NCI-H1092 treated with DMSO at 0.1 percent for 48 hours (cell line): ENCODE results near the gene ARL2BP.

ENCODE experiments used
- DNase-seq: peaks from one replicate; lab custom pipeline; 2025; lab: John Stamatoyannopoulos, UW

Gene ARL2BP

DNA sequence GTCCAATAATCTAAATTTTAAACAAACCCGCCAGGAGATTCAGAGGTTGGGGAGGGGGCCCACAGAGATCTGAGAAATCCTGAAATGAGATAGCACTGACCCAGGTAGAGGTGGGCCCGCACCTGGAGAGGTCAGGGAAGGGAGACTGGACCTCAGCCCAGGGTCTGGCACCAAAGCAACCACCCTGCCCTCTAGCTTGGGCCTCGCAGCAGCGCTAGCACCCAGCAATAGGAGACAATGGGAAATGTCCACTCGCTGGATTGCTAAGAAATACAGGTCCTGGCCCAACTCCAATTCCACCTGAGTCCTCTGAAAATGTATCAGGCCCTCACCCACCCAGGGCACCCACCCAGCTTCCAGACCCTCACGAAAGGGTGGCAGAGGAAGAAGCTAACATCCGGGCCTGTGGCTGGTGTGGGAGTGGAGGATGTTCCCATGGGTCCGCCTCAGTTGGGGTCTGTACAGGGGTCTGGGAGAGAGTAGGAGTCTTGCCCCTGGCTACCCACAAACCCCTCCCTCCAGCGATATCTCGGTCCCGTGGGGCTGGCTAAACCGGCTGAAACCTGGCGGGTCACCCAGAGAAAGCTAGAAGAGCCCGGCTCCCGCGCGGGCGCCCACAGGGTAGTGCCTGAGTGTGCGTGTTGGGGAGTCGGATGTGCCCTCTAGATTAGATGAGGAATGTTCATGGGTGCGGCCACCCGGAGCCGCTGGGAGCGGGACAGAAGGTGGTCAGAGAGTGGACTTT is 38.3 kb downstream of the ARL2BP start:
- no peak for DNase-seq

DNA sequence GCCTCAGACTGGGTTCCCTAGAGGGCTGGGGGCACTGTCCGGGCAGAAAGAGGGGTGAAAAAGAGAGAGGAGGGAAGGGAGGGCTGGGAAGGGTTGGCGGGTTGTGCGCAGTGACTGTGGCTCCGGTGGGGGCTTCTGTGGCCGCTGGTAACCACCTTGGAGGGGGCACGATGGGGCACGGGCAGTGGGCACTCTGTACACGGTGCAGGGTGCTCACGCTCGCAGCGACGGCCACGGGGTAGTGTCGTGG is 38.8 kb downstream of the ARL2BP start:
- DNase-seq, result no peak

- DNase-seq, result peak; percentile 29
These were observed 39.3 kb downstream of the ARL2BP start, which contains the start of gene PLLP for GRCh38 chr16:57284209-57284951. Gene PLLP (minus strand): TSS chr16:57284672. CDS start chr16:57284540, 132 bp downstream.

GRCh38 chr16:57284952-57285363 is 39.9 kb downstream of the ARL2BP start:
- no peak for DNase-seq

DNA sequence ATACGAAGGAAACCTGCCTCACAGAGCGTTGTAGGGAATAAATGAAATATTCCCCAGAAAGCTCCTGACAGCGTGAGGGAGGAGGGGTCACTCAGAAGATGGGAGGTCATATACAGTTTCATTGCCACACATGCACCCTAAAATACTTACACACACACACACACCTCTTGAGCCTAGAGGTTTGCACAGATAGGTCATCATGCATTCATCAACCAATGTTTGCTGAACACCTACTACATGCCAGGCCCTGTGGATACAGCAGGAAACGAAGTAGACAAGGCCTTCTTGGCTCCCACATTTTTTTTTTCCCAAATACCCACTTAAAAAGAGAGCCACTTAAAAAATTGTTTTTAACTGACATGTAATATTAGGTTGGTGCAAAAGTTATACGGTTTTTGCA is 40.3 kb downstream of the ARL2BP start:
- DNase-seq, result no peak

- DNase-seq, result no peak
These were observed 44.6 kb downstream of the ARL2BP start for GRCh38 chr16:57289391-57290257.

DNA sequence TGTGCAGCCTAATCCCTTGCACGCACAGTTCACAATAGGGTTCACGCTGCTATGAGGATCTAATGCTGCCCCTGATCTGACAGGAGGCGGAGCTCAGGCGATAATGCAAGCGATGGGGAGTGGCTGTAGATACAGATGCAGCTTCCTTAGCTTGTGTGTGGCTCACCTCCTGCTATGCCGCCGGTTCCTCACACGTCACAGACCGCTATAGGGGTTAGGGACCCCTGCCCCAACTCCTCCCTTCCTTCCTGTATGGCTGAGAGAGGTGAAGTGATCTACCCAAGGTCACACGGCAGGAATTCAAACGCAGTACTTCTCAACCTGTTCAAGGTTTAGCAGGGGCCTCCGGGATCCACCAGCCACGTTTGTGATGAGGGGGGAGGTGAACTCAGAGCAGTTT is 52.8 kb downstream of the ARL2BP start:
- no peak for DNase-seq

GRCh38 chr16:57299009-57299718 is 54.1 kb downstream of the ARL2BP start:
- no peak for DNase-seq

- peak; percentile 83 for DNase-seq
These were observed 54.8 kb downstream of the ARL2BP start for GRCh38 chr16:57299719-57300386.

DNA sequence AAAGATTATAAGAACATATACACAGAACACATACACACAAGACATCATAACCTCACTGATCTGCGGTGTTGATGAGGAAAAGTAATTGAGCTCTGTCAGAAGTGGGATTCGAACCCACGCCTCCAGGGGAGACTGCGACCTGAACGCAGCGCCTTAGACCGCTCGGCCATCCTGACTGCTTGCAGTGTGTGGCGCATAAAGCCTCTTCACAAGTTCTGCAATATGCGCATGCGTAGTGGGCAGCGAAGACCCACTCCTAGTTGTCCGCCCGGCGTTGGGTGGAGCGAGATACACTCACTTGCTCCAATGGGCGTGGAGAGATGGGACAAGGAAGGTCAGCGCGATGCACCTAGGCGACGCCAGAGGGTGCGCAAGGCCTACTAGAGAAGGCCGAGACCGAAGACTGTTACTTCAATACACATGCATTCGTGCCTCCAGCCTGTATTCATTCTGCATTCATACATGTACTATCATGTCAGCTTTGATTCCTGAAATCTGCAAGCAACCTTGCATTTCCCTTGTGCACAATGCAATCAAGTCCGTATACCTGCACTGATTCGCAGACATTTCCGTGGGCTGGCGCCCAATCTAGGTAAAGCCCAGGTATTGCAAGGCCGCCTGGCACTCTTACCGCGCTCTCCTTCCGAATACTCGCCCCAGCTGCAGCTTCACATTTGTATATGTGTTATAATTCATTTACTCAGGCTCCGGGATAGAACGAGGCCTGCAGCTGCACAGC is 55.5 kb downstream of the ARL2BP start:
- DNase-seq, result peak; percentile 99

DNA sequence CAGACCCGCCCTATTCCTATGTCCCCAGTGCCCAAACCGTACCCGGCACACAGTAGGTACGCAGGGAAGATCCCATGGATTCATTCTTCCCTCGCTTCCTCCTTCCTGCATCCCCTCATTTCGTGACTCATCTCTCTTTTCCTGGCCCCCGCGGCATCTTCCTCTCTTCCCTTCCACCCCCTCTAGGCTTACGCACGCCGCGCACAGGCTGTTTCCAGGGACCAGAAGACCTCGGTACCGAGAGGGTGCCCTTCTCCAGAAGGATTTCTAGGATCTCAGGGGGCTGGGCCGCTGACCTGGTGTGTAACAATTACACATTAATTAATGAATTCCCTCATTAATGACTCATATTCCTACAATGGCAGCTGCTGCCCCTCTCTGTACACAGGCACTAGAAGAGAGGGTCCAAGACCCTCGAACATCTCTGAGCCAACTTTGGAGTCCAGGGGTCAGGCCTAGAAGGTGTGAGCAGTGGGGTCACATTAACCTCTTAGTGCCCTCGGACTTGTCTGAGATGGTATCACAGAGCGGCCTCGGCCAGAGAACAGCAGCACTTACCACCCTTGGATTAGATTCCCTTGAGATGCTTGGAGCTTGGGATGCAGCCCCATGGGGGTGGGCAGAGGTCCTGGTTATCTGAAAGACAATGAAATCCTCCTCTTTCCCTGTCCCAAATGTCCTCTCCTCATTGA is 56.2 kb downstream of the ARL2BP start:
- no peak for DNase-seq
